NCI-H1105 treated with DMSO at 0.1 percent for 48 hours (cell line): ENCODE measurements around the gene CDRT4.

ENCODE experiments used
- DNase-seq: peaks from one replicate; lab custom pipeline; 2025; lab: John Stamatoyannopoulos, UW

The CDRT4 gene

GRCh38 chr17:15492791-15493692 lies 25.6 kb upstream of the CDRT4 start:
- DNase-seq: no peak

DNA sequence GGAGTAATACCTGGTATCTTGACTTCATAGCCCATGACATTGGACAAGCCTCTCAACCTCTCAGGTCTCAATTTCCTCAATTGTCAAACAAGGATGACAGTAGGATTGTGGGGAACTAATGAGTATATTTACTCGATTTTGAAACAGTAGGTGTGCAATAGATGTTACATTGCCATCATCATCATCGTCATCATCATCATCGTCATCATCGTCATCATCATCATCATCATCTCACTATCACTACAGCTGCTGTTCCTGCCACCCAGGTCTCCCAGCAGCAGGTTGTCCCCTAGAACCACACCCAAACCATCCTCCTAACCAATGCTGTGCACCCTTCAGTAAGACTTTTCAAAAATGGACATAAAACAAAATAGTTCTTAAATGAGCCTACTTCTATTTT lies 24.8 kb upstream of the CDRT4 start:
- no peak for DNase-seq

- no peak for DNase-seq
Measured at GRCh38 chr17:15490634-15491261, 23.3 kb upstream of the CDRT4 start.

GRCh38 chr17:15488557-15488956 lies 21.1 kb upstream of the CDRT4 start:
- no peak for DNase-seq

GRCh38 chr17:15485045-15485444 lies 17.6 kb upstream of the CDRT4 start:
- DNase-seq: no peak

DNA sequence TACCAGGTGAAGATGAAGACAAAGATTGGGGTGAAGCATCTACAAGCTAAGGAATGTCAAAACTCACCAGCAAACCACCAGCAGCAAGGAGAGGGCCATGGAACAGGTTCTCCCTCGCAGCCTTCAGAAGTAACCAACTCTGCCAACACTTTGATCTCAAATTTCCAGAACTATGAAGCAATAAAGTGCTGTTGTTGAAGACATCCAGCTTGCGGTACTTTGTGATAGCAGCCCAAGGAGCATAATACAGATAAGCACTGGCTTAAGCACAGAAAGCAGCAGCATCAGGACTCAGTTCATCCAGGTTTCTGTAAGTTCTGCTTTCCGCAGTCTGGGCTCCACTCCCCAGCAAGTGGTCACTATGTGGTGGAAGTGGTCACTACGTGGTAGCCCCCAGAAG lies 16.0 kb upstream of the CDRT4 start:
- no peak for DNase-seq

DNA sequence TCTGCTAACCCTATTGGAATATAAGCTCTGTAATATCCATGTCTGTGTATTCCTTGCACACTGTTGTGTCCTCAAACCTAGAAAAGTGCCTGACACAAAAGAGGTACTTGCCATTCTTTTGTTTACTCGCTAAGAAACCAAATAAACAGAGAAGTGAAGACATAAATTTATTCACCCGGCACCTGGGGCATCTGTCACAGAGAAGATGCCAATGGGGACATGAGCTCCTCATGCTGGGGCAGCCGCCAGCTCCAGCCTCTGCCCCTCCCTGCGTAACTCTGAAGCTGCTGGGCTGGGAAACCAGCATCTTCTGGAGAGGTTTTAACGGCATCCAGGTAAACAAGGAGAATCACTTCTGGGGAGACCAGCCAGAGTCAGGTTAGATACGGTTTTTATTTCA lies 15.1 kb upstream of the CDRT4 start:
- DNase-seq: no peak

- DNase-seq: no peak
Measured at GRCh38 chr17:15481481-15481880, 14.1 kb upstream of the CDRT4 start.

- DNase-seq: no peak
Measured at GRCh38 chr17:15480204-15480603, 12.8 kb upstream of the CDRT4 start.

DNA sequence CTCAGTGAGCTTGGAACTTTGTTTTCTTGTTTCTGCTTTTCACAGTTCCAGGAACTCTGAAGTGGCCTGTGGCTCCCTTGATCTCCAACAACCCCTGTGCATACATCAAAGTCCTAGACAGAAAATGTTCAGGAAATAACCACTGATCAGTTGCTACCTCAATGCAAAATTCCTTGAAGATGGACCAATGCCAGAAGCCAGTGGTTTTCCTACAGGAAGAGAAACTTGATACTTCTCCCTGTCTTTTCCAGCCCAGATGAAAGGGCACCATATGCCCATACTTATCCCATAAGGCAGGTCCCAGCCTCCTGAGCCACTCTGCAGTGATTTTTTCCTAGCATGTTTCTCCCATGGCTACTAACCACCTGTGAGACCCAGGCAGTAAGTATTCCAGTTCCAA lies 12.3 kb upstream of the CDRT4 start:
- no peak for DNase-seq

DNA sequence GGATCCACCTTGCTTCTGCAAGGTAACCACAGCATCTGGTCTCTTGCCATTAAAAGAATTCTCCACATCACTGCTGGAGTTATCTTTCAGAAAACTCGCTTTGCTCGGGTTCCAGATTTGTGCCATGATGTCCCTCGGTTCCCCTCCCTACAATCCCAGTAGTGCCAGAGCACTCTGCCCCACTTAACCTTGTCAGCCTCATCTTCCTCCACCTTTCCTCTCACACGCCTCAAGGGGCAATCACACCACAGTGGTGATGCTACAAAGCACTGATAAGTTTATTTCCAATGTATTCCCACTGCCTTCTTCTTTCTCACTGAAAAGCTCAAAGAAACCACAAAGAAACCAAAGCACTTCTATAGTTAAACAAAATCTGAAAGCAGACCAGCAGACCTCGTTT lies 11.4 kb upstream of the CDRT4 start:
- no peak for DNase-seq

- no peak for DNase-seq
Measured at GRCh38 chr17:15475631-15476354, 8.4 kb upstream of the CDRT4 start.

DNA sequence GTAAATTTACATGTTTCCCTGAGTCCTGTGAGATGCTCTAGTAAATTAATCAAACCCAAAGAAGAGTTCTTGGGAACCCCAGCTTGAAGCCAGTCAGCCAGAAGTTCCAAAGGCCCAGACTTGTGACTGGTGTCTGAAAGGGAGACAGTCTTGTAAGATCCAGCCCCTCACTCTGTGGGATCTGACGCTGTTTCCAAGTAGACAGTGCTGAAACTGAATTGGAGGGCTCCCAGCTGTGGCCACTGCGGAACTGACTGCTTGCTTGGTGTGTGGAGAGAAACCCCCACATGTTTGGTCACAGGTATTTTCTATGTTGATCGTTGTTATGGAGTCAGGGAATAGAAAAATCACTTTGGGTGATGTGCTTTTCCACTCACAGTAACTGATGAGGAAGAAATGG lies 5.5 kb upstream of the CDRT4 start:
- DNase-seq: no peak

- DNase-seq: no peak
Measured at GRCh38 chr17:15470536-15470935, 3.1 kb upstream of the CDRT4 start.

DNA sequence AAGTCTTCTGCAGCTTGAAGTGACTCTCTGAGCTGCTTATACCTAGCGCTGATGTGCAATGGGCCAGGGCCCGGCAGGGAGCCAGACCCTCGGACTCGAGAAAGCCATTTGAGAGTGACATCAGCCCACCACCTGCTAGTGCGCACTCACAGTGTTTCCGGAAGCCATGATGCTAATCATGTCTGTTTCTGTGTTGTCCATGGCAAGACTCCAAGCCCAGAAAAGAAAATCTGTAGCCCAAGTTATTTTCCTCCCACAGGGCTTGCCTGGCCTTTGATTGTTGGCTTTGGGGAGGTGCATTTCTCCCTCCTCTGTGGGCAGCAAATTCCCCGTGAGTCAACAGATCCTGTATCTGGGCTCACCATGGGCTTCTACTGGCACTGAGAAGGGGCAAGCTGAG lies 1.8 kb upstream of the CDRT4 start:
- DNase-seq: no peak

DNA sequence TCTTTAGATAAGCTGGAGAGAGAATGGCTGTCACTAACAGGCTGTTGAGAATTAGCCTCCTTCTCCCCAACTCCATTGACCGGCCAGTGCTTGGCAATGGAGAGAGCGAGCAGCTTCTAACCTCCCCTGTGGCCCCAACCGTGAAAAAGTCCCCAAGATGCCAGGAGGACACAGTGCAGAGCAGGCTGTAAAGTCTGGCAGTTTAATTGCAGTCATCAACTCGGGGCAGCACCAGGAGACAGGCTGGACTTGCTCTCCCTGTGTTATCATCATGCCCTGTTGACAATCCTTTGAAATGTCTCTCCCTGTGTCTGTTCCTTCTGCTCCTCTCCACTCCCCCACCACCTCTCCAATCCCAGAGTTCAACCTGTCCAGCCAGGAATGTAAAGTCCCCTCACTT lies 705 bp upstream of the CDRT4 start:
- DNase-seq: no peak

GRCh38 chr17:15466131-15466530 lies 1.3 kb downstream of the CDRT4 start:
- DNase-seq: no peak

- no peak for DNase-seq
Measured at GRCh38 chr17:15465045-15465701, 2.2 kb downstream of the CDRT4 start.

GRCh38 chr17:15464231-15464985 lies 3.0 kb downstream of the CDRT4 start:
- no peak for DNase-seq

DNA sequence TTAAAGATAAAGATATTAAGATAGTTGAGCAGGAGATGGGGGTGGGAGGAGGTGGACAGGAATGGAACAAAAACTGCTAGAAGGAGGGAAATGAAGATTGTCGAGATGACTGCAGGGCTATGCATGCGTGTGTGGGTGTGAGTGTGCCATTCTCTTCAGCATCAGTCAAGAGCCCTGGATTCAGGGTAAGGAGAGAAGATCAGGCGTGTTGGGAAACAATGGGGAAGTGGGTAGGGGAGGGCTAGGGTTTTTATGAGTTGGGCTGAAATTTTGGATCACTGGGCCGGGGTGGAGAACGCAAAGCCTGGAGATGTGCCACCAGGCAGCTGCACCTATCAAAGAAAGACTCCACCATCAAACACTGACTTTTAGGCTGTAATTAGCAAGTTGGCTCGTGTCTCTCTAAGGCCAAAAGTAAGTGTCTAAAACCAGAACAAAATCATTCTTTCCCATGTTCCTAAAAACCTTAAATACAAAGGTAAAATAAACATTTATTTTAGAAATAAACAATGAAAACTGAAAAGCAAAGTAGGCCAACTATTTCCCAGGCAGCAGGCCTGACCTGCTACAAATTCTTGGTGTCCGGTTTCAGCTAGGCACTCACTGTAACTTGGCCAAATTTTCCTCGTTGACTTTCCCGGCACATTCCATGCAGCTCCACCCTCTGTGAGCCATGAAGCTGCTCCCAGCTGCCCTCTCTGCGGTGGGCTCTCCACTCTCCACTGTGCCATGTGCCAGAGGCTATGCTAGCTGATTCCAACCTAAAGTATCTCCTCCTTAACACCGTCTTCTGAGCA lies 4.2 kb downstream of the CDRT4 start:
- no peak for DNase-seq

- DNase-seq: no peak
Measured at GRCh38 chr17:15457723-15458094, 9.7 kb downstream of the CDRT4 start.
